ENCODE data around the gene CDCP2. TPM values are rescaled to one million over a fixed set of nuclear protein-coding genes. Genes with fewer than 3 reads are reported as not detected.
"Not testable (repeated sequence)": the region's sequence is repeated elsewhere in the genome, so short reads cannot be mapped to it uniquely, and the experiment has no call there.

CDCP2 gene
- total RNA-seq, 5 donors from 2014 or later (not counting 1 experiment from before 2014, with no cell fraction given): 0.25 to 0.35 (median 0.35) TPM; not detected in 2

GRCh38 chr1:54169068-54169467 is 16.3 kb upstream of the CDCP2 start:
- Histone ChIP-seq H3K27me3 (replicated peaks in 1 of 2; ENCODE audit: control insufficient read depth in 2 of 2, extremely low read depth in 1 of 2, insufficient read depth in 2 of 2, low read length in 1 of 2) (no peaks in the 10 kb centered on the region), H3K4me1 (ENCODE audit: control insufficient read depth in 1 of 2, extremely low read depth in 1 of 2, insufficient read depth in 2 of 2, low read length in 2 of 2) (peaks cover 0 to 4% of the 10 kb centered on the region in 2 experiments), H3K27ac (ENCODE audit: low read length) (no peak overlapping the region), H3K36me3 (ENCODE audit: control insufficient read depth in 2 of 2, extremely low read depth in 1 of 2, insufficient read depth in 1 of 2, low read length in 1 of 2) (peaks cover 0 to 2% of the 10 kb centered on the region in 2 donors), H3K4me3 (ENCODE audit: control insufficient read depth in 1 of 2, extremely low read depth in 1 of 2, low read length in 1 of 2) (no peak overlapping the region), H3K9me3 (no peaks in the 10 kb centered on the region)
- Mint-ChIP-seq H3K9me3 (no peaks in the 10 kb centered on the region), H3K4me1 (peaks cover 6 to 11% (median 9%) of the 10 kb centered on the region in 3 donors), H3K4me3 (no peak overlapping the region), H3K27ac (no peak overlapping the region), H3K27me3 (no peaks in the 10 kb centered on the region), H3K36me3 (peaks cover 7% of the 10 kb centered on the region)
- CTCF ChIA-PET: no interaction called here
- POLR2A ChIA-PET: no interaction called here
- 50% methylated on average over 1 of the region's 3 CpGs for WGBS (ENCODE audit: insufficient coverage)
- no peak for ATAC-seq (replicated peaks in 1 of 4)
- DNase-seq: no peak

GRCh38 chr1:54168206-54168965 is 15.6 kb upstream of the CDCP2 start:
- H3K27me3 ChIP-seq (replicated peaks in 1 of 2; ENCODE audit: control insufficient read depth in 2 of 2, extremely low read depth in 1 of 2, insufficient read depth in 2 of 2, low read length in 1 of 2): no peaks in the 10 kb centered on the region
- CTCF ChIA-PET: no interaction called here
- Mint-ChIP-seq H3K4me1 (peaks cover 6 to 11% (median 9%) of the 10 kb centered on the region in 3 donors), H3K4me3 (no peak overlapping the region), H3K27me3 (no peaks in the 10 kb centered on the region), H3K9me3 (no peaks in the 10 kb centered on the region), H3K27ac (no peak overlapping the region), H3K36me3 (peaks cover 5% of the 10 kb centered on the region)
- no peak for ATAC-seq (replicated peaks in 1 of 4)
- 90% methylated on average over 7 of the region's 8 CpGs for WGBS (ENCODE audit: insufficient coverage)
- no peak overlapping the region for H3K27ac ChIP-seq (ENCODE audit: low read length)
- POLR2A ChIA-PET: interaction anchor here in 1 of 2 donors (0.6 kb wide), 1 partner anchor 38 kb away, joined by 3 read pairs; no protein-coding TSS in a partner anchor
- DNase-seq: no peak
- no peaks in the 10 kb centered on the region for H3K36me3 ChIP-seq (ENCODE audit: control insufficient read depth in 2 of 2, extremely low read depth in 1 of 2, insufficient read depth in 1 of 2, low read length in 1 of 2)
- H3K4me1 ChIP-seq (ENCODE audit: control insufficient read depth in 1 of 2, extremely low read depth in 1 of 2, insufficient read depth in 2 of 2, low read length in 2 of 2): peaks cover 0 to 4% of the 10 kb centered on the region in 2 experiments
- no peaks in the 10 kb centered on the region for H3K9me3 ChIP-seq
- H3K4me3 ChIP-seq (ENCODE audit: control insufficient read depth in 1 of 2, extremely low read depth in 1 of 2, low read length in 1 of 2): no peak overlapping the region

- Mint-ChIP-seq H3K27me3 (no peaks in the 10 kb centered on the region), H3K27ac (no peak overlapping the region), H3K4me3 (no peak overlapping the region), H3K9me3 (no peaks in the 10 kb centered on the region), H3K4me1 (peaks cover 6 to 10% (median 9%) of the 10 kb centered on the region in 3 donors), H3K36me3 (peaks cover 2% of the 10 kb centered on the region)
- peaks cover 0 to 4% of the 10 kb centered on the region in 2 experiments for H3K4me1 ChIP-seq (ENCODE audit: control insufficient read depth in 1 of 2, extremely low read depth in 1 of 2, insufficient read depth in 2 of 2, low read length in 2 of 2)
- H3K27me3 ChIP-seq (replicated peaks in 1 of 2; ENCODE audit: control insufficient read depth in 2 of 2, extremely low read depth in 1 of 2, insufficient read depth in 2 of 2, low read length in 1 of 2): no peaks in the 10 kb centered on the region
- POLR2A ChIA-PET: no interaction called here
- no peaks in the 10 kb centered on the region for H3K9me3 ChIP-seq
- H3K36me3 ChIP-seq (ENCODE audit: control insufficient read depth in 2 of 2, extremely low read depth in 1 of 2, insufficient read depth in 1 of 2, low read length in 1 of 2): no peaks in the 10 kb centered on the region
- ATAC-seq (replicated peaks in 1 of 4) (no peak), DNase-seq (no peak)
- 83% methylated on average over 8 of the region's 9 CpGs for WGBS (ENCODE audit: insufficient coverage)
- no peak overlapping the region for H3K4me3 ChIP-seq (ENCODE audit: control insufficient read depth in 1 of 2, extremely low read depth in 1 of 2, low read length in 1 of 2)
- no peak overlapping the region for H3K27ac ChIP-seq (ENCODE audit: low read length)
- CTCF ChIA-PET: interaction anchor here in 1 of 2 donors (0.6 kb wide), 1 partner anchor 777 kb away, joined by 5 read pairs; no protein-coding TSS in a partner anchor
Observed at GRCh38 chr1:54167422-54168139, 14.8 kb upstream of the CDCP2 start.

DNA sequence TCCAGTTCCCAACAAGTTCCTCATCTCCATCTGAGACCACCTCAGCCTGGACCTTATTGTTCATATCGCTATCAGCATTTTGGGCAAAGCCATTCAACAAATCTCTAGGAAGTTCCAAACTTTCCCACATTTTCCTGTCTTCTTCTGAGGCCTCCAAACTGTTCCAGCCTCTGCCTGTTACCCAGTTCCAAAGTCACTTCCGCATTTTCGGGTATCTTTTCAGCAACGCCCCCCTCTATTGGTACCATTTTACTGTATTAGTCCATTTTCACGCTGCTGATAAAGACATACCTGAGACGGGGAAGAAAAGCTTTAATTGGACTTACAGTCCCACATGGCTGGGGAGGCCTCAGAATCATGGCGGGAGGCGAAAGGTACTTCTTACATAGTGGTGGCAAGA is 13.6 kb upstream of the CDCP2 start:
- H3K27me3 ChIP-seq (replicated peaks in 1 of 2; ENCODE audit: control insufficient read depth in 2 of 2, extremely low read depth in 1 of 2, insufficient read depth in 2 of 2, low read length in 1 of 2); H3K27me3 Mint-ChIP-seq; H3K4me1 ChIP-seq (ENCODE audit: control insufficient read depth in 1 of 2, extremely low read depth in 1 of 2, insufficient read depth in 2 of 2, low read length in 2 of 2); H3K4me3 ChIP-seq (ENCODE audit: control insufficient read depth in 1 of 2, extremely low read depth in 1 of 2, low read length in 1 of 2); H3K27ac Mint-ChIP-seq; H3K36me3 Mint-ChIP-seq; H3K4me3 Mint-ChIP-seq; DNase-seq; H3K9me3 Mint-ChIP-seq; ATAC-seq (replicated peaks in 1 of 4); H3K36me3 ChIP-seq (ENCODE audit: control insufficient read depth in 2 of 2, extremely low read depth in 1 of 2, insufficient read depth in 1 of 2, low read length in 1 of 2); H3K4me1 Mint-ChIP-seq; POLR2A ChIA-PET; H3K9me3 ChIP-seq; H3K27ac ChIP-seq (ENCODE audit: low read length); CTCF ChIA-PET: not testable (repeated sequence)
- WGBS (ENCODE audit: insufficient coverage): 100% methylated on average over 1 of the region's 8 CpGs

DNA sequence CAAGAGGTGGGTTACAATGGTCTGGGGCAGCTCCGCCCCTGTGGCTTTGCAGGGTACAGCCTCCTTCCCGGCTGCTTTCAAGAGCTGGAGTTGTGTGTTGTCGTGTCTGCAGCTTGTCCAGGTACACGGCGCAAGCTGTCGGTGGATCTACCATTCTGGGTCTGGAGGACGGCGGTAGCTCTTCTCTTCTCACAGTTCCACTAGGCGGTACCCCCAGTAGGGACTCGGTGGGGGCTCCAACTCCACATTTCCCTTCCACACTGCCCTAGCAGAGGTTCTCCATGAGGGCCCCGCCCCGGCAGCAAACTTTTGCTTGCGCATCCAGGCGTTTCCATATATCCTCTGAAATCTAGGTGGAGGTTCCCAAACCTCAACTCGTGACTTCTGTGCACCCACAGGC is 12.3 kb upstream of the CDCP2 start:
- CTCF ChIA-PET: no interaction called here
- POLR2A ChIA-PET: no interaction called here
- no peaks in the 10 kb centered on the region for H3K4me1 ChIP-seq (ENCODE audit: control insufficient read depth in 1 of 2, extremely low read depth in 1 of 2, insufficient read depth in 2 of 2, low read length in 2 of 2)

GRCh38 chr1:54163573-54163972 is 10.8 kb upstream of the CDCP2 start:
- DNase-seq (no peak), ATAC-seq (replicated peaks in 1 of 4) (no peak)
- Histone ChIP-seq H3K36me3 (ENCODE audit: control insufficient read depth in 2 of 2, extremely low read depth in 1 of 2, insufficient read depth in 1 of 2, low read length in 1 of 2) (no peaks in the 10 kb centered on the region), H3K9me3 (no peaks in the 10 kb centered on the region), H3K4me1 (ENCODE audit: control insufficient read depth in 1 of 2, extremely low read depth in 1 of 2, insufficient read depth in 2 of 2, low read length in 2 of 2) (no peaks in the 10 kb centered on the region), H3K4me3 (ENCODE audit: control insufficient read depth in 1 of 2, extremely low read depth in 1 of 2, low read length in 1 of 2) (no peak overlapping the region), H3K27me3 (replicated peaks in 1 of 2; ENCODE audit: control insufficient read depth in 2 of 2, extremely low read depth in 1 of 2, insufficient read depth in 2 of 2, low read length in 1 of 2) (peaks cover 0 to 9% of the 10 kb centered on the region in 2 experiments), H3K27ac (ENCODE audit: low read length) (no peak overlapping the region)
- ChIA-PET CTCF (no interaction called here), POLR2A (no interaction called here)
- WGBS (ENCODE audit: insufficient coverage): 85% methylated on average over 4 of the region's 5 CpGs
- Mint-ChIP-seq H3K4me3 (no peak overlapping the region), H3K27me3 (no peaks in the 10 kb centered on the region), H3K36me3 (no peaks in the 10 kb centered on the region), H3K4me1 (no peaks in the 10 kb centered on the region), H3K27ac (no peak overlapping the region), H3K9me3 (no peaks in the 10 kb centered on the region)

More for the DNA sequence above, 12.3 kb upstream of the CDCP2 start:
- DNase-seq: no peak
- no peaks in the 10 kb centered on the region for H3K9me3 Mint-ChIP-seq
- 94% methylated on average over 13 of the region's 15 CpGs for WGBS (ENCODE audit: insufficient coverage)
- Histone ChIP-seq H3K27ac (ENCODE audit: low read length) (no peak overlapping the region), H3K4me3 (ENCODE audit: control insufficient read depth in 1 of 2, extremely low read depth in 1 of 2, low read length in 1 of 2) (no peak overlapping the region), H3K27me3 (replicated peaks in 1 of 2; ENCODE audit: control insufficient read depth in 2 of 2, extremely low read depth in 1 of 2, insufficient read depth in 2 of 2, low read length in 1 of 2) (peaks cover 0 to 5% of the 10 kb centered on the region in 2 experiments), H3K36me3 (ENCODE audit: control insufficient read depth in 2 of 2, extremely low read depth in 1 of 2, insufficient read depth in 1 of 2, low read length in 1 of 2) (no peaks in the 10 kb centered on the region), H3K9me3 (no peaks in the 10 kb centered on the region)
- no peaks in the 10 kb centered on the region for H3K36me3 Mint-ChIP-seq
- no peak for ATAC-seq (replicated peaks in 1 of 4)
- no peak overlapping the region for H3K27ac Mint-ChIP-seq
- no peaks in the 10 kb centered on the region for H3K27me3 Mint-ChIP-seq
- no peak overlapping the region for H3K4me3 Mint-ChIP-seq
- no peaks in the 10 kb centered on the region for H3K4me1 Mint-ChIP-seq
